H1 (cell line): ENCODE data around the gene PMEPA1.

Source experiments
- CTCF ChIP-seq, 3 experiments: IDR thresholded peaks; 1 replicate in 2 of 3; 2 replicates in 1 of 3; pipeline versions ENCODE4 v1.5.1 to v1.6.1; 2011; ENCODE audit warnings: low read length in 3 of 3, mild to moderate bottlenecking in 3 of 3, inconsistent platforms in 2 of 3, low read depth in 1 of 3, moderate library complexity in 1 of 3; ENCODE audit not compliant: insufficient read depth in 1 of 3; ENCODE audit errors: control extremely low read depth in 1 of 3
- EZH2 ChIP-seq: fragments of 200-600 bp; sonication (generic); IDR thresholded peaks from 2 replicates; pipeline ENCODE4 v1.7.1; 2012; ENCODE audit warnings: low read depth, mild to moderate bottlenecking, moderate library complexity, low read length, inconsistent platforms; ENCODE audit not compliant: severe bottlenecking
- TAF7 ChIP-seq: optimal IDR thresholded peaks from 2 replicates; pipeline ENCODE3; 2011; ENCODE audit warnings: low read depth, mild to moderate bottlenecking, inconsistent platforms, low read length, moderate library complexity, borderline replicate concordance
- TCF12 ChIP-seq: IDR thresholded peaks from 2 replicates; pipeline ENCODE4 v1.6.1; 2011; ENCODE audit warnings: low read depth, mild to moderate bottlenecking, low read length

DNA sequence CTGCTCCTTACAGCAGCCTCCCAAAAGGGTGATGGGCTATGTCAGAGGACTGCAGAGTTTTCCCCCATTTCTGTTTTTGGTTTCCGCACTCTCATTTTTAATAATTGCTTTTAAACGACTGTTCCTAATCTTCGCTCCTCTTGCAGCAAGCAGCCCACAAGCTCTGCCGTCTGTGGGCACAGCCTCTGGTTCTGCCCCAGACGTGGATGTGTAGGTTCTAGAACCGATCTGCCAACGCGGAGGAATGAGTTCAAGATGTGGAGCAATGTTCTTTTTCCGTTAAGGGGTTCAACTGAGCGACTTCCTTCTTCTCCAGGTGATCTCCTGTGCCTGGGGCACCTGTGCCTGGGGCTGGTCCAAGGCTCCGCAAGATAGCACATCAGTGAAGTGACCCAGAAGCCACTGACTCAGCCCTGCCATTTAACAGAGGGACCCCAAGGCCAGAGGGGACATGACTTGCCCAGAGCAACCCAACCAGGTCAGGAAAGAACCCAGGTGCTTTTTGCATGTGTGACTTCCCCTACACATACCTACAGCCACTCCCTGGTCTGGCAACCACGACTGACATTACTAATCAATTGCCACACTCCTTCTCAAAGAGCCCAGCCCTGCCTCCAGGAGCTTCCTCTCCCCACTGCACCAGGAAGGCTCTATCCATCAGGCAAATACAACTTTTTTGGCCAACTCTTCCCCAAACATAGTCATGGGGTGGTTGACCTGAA lies 22.7 kb downstream of the PMEPA1 start:
- TF ChIP-seq TCF12 (no peak), EZH2 (no peak), TAF7 (no peak), CTCF (IDR thresholded peaks at IDR 0.05; ENCODE audit: control extremely low read depth in 1 of 3, insufficient read depth in 1 of 3, low read depth in 1 of 3, low read length in 3 of 3) (no peak)
